Measurements from ENCODE around the gene HEATR5A.

Gene HEATR5A

GRCh38 chr14:31426663-31427062 lies 6.3 kb upstream of the HEATR5A start:
- DNase-seq (ENCODE audit: low spot score): no peak

- DNase-seq (ENCODE audit: low spot score): no peak
Observed at GRCh38 chr14:31425905-31426304, 5.6 kb upstream of the HEATR5A start.

- no peak for DNase-seq (ENCODE audit: low spot score)
Observed at GRCh38 chr14:31421200-31421599, 850 bp upstream of the HEATR5A start.

- DNase-seq (ENCODE audit: low spot score): peak; percentile 96
Observed at GRCh38 chr14:31419967-31420318, 407 bp downstream of the HEATR5A start.

GRCh38 chr14:31419179-31419966 lies 977 bp downstream of the HEATR5A start:
- DNase-seq (ENCODE audit: low spot score): no peak

GRCh38 chr14:31418440-31418839 lies 1.9 kb downstream of the HEATR5A start:
- DNase-seq (ENCODE audit: low spot score): no peak

- no peak for DNase-seq (ENCODE audit: low spot score)
Observed at GRCh38 chr14:31414190-31414833, 6.0 kb downstream of the HEATR5A start.

- no peak for DNase-seq (ENCODE audit: low spot score)
Observed at GRCh38 chr14:31411218-31411727, 9.1 kb downstream of the HEATR5A start.

- DNase-seq (ENCODE audit: low spot score): no peak
Observed at GRCh38 chr14:31410048-31410650, 10.2 kb downstream of the HEATR5A start.

GRCh38 chr14:31408421-31408820 lies 11.9 kb downstream of the HEATR5A start:
- DNase-seq (ENCODE audit: low spot score): no peak

- DNase-seq (ENCODE audit: low spot score): peak; percentile 68
Observed at GRCh38 chr14:31405599-31406232, 14.6 kb downstream of the HEATR5A start.

- no peak for DNase-seq (ENCODE audit: low spot score)
Observed at GRCh38 chr14:31405106-31405505, 15.2 kb downstream of the HEATR5A start.

GRCh38 chr14:31403707-31404106 lies 16.6 kb downstream of the HEATR5A start:
- DNase-seq (ENCODE audit: low spot score): no peak

GRCh38 chr14:31402764-31403439 lies 17.4 kb downstream of the HEATR5A start:
- no peak for DNase-seq (ENCODE audit: low spot score)

GRCh38 chr14:31401369-31401932 lies 18.9 kb downstream of the HEATR5A start:
- no peak for DNase-seq (ENCODE audit: low spot score)

- no peak for DNase-seq (ENCODE audit: low spot score)
Observed at GRCh38 chr14:31400031-31400638, 20.2 kb downstream of the HEATR5A start.

- no peak for DNase-seq (ENCODE audit: low spot score)
Observed at GRCh38 chr14:31395572-31396205, 24.7 kb downstream of the HEATR5A start.

GRCh38 chr14:31395119-31395518 lies 25.2 kb downstream of the HEATR5A start:
- no peak for DNase-seq (ENCODE audit: low spot score)

- no peak for DNase-seq (ENCODE audit: low spot score)
Observed at GRCh38 chr14:31391977-31392503, 28.3 kb downstream of the HEATR5A start.

GRCh38 chr14:31391473-31391872 lies 28.9 kb downstream of the HEATR5A start:
- DNase-seq (ENCODE audit: low spot score): no peak

Measured in HuH-7 (cell line).